Omental fat pad (tissue), 4 donors: Measurements from ENCODE around the gene VAV2. TPM values are rescaled to one million over a fixed set of nuclear protein-coding genes. Genes with fewer than 3 reads are reported as not detected.
"Not testable (repeated sequence)": the region's sequence is repeated elsewhere in the genome, so short reads cannot be mapped to it uniquely, and the experiment has no call there.

Experiments
- ATAC-seq: fragments of 150-250 bp; one replicate; pipeline ENCODE4 v1.9.1; 2016; ENCODE audit warnings: mild to moderate bottlenecking, moderate library complexity; ENCODE audit not compliant: low FRiP score
- DNase-seq: peaks from one replicate; pipeline ENCODE4 v3.0.0-alpha.2; 2019; ENCODE audit warnings: low spot score
- CTCF ChIP-seq, 3 donors: fragments of 450-650 bp; IDR thresholded peaks; one replicate each; pipeline ENCODE4 v1.5.1; 2016 to 2017; ENCODE audit warnings: antibody characterized with exemption in 3 of 3, mild to moderate bottlenecking in 3 of 3, moderate library complexity in 2 of 3
- total RNA-seq, 4 donors: library from RNA; depleted of rRNA; stranded (reverse); fragments of >200 nt; gene quantifications; one replicate each; pipeline ENCODE4 v1.1.0, GENCODE V29; 2016

The VAV2 gene
- total RNA-seq, 4 donors from 2014 or later, result 4.0 to 10.9 (median 6.2) TPM

DNA sequence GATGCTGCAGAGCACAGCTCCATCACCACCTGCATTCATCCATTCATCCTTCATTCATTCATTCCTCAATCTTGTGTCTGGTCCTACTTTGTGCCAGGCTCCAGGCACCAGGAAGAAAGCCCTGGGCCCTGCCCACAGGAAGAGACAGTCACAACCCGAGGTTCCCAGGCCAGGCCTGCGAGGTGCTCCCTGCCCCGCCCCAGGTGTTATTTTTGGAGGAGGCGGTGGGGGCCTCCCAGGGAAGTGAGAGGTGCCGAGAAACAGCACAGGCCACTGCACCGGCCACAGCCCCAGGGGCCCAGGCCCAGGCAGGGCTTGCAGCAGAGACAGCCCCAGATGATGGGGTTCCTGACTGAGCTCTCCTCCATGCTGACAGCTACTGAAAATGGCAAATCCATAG is 33.4 kb downstream of the VAV2 start:
- ATAC-seq (no peak), DNase-seq (no peak)
- TF ChIP-seq CTCF (IDR thresholded peaks at IDR 0.05), result no peak

GRCh38 chr9:133957772-133958171 is 34.4 kb downstream of the VAV2 start:
- not testable (repeated sequence) for ATAC-seq

DNA sequence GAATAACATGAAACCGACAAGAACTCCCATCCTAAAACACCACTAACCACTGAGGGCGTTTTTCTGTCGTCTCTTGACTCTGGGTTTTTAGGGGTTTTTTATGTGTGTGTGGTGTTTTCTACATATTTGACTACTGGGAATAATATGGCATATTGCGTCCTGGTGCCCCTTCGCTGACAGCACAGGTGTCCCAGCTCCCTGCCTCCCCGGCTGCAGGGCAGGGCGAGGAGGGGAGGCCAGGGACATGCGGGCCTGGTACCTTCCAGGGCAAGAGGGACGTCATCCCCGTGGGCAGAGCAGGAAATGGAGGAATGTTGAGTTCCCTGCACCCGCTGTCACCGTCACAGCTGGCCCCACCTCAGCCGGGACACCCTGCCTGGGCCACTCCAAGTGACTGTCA is 34.8 kb downstream of the VAV2 start:
- DNase-seq (no peak), ATAC-seq (no peak)
- TF ChIP-seq CTCF (IDR thresholded peaks at IDR 0.05), result no peak

More at GRCh38 chr9:133957772-133958171, 34.4 kb downstream of the VAV2 start:
- not testable (repeated sequence) for DNase-seq

DNA sequence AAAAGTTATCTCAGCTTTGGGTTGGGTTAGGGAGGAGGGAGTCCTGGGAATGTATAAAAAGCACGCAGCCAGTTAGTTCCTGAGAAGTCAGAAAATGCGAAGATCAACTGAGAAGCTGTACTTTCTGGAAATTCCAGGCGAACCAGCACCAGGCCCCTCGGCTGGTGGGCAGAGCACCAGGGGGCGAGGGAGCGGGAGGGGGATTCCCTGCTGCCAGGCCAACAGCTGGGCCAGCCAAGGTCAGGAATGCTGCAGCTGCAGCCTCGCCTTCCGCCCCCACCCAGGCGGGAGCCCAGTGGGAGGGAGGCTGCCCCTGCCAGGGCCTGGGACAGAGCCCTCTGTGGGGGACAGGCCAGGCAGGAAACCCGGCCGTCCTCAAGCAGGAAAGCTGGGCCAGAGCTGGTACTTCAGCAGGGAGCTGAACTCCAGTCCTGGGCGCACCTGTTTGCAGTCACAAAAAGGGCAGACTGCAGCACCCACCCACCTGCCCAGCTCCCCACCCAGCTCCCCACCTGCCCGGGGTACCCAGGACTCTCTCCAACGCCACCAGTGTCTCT is 35.5 kb downstream of the VAV2 start:
- TF ChIP-seq CTCF (IDR thresholded peaks at IDR 0.05), result no peak
- ATAC-seq (peak; percentile 35), DNase-seq (no peak)

DNA sequence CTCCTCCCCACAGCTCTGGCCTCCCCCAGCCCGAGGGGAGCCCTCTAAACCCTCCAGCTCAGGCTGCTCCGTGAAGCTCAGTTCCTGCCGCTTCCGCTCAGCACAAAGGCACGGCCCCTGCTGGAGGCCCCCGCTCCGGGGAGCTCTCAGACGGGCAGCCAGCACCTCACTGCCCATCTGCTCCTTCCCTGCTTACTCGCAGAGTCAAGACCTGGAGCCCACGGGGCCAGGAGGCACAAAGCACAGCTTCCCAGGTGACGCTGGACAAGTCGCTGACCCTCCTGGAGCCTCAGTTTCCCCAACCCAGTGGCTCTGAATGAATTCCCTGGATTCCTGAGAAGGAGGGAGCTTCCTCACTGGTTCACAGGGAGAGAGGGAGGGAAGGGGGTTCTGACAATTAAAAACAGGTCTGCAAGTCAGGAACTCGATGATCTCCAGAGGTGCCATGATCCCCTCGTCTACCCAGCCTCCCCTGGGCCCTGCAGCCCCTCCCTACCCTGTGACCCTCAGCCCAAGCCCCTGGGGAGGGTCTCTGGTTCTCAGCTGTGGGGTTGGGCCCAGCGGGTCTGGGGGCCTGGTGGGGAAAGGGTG is 36.2 kb downstream of the VAV2 start:
- ATAC-seq (peak; percentile 29), DNase-seq (no peak)
- no peak for TF ChIP-seq CTCF (IDR thresholded peaks at IDR 0.05)

GRCh38 chr9:133954862-133955529 is 37.1 kb downstream of the VAV2 start:
- no peak for TF ChIP-seq CTCF (IDR thresholded peaks at IDR 0.05)
- no peak for ATAC-seq
- no peak for DNase-seq

DNA sequence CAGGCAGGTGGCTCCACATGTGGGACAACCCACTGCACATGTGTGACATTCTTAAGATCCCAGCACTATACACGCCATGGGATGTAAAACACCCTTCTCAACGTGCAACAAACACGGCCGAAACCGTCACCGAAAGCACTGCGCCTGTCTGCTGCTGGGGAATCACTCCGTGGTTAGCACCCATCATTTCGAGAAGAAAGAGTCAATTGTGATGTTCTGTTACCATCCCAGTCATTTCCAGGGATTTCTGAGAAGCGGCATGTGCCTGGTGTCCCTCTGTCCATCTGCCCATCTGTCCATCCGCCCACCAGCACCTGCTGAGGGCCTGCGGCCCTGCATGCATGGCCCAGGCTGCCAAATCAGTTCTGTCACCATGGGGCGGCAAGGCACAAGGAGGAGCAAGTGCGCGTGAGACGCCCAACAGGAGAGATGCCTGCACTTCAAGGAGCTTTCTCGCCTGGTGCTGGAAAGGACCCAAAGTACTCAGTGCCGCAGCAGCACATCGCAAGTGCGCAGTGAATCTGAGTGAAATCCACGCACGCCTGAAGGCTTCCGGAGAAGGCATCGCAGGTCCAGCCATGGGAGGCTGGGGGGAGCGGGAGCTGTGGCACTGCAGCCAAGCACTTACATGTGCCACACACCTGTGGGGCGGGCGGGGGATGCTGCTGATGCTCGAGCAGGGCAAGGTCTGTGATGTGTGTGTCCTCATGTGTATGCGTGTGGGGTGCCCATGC is 38.0 kb downstream of the VAV2 start:
- ATAC-seq, result no peak
- no peak for DNase-seq
- no peak for TF ChIP-seq CTCF (IDR thresholded peaks at IDR 0.05)
